Endometrial microvascular endothelial cells (primary cell): ENCODE data around the gene HBEGF. TPM values are rescaled to one million over a fixed set of nuclear protein-coding genes. Genes with fewer than 3 reads are reported as not detected.

Experiments
- in situ Hi-C: cut with HindIII; loops from 2 replicates; pipeline ENCODE4 v1.10.0; 2017; ENCODE audit warnings: low sequenced_read_pairs, low pct_unique_long_range_greater_than_20kb; ENCODE audit errors: inconsistent ontology term
- total RNA-seq: library from RNA; depleted of rRNA; stranded (reverse); fragments of >200 nt; gene quantifications from one replicate; pipeline ENCODE4 v1.2.3, GENCODE V29; 2015; ENCODE audit errors: inconsistent ontology term

The HBEGF gene
- total RNA-seq, 1 donor from 2014 or later: 60.5 TPM

GRCh38 chr5:140319833-140320232 is 26.6 kb downstream of the HBEGF start:
- in situ Hi-C loops: no loop called here

- in situ Hi-C loops: no loop called here
Observed at GRCh38 chr5:140318792-140319191, 27.6 kb downstream of the HBEGF start.

GRCh38 chr5:140317859-140318258 is 28.5 kb downstream of the HBEGF start:
- in situ Hi-C loops: no loop called here

GRCh38 chr5:140312791-140313189 is 33.6 kb downstream of the HBEGF start:
- in situ Hi-C loops: no loop called here

- in situ Hi-C loops: no loop called here
Observed at GRCh38 chr5:140312067-140312790, 34.2 kb downstream of the HBEGF start.

- in situ Hi-C loops: no loop called here
Observed at GRCh38 chr5:140311011-140311467, 35.4 kb downstream of the HBEGF start.

GRCh38 chr5:140310434-140310833 is 36.0 kb downstream of the HBEGF start:
- in situ Hi-C loops: no loop called here

GRCh38 chr5:140309706-140310249 is 36.6 kb downstream of the HBEGF start:
- in situ Hi-C loops: no loop called here

- in situ Hi-C loops: no loop called here
Observed at GRCh38 chr5:140305471-140305870, 40.9 kb downstream of the HBEGF start.

GRCh38 chr5:140303966-140304365 is 42.4 kb downstream of the HBEGF start:
- in situ Hi-C loops: no loop called here

GRCh38 chr5:140302786-140303639 is 43.4 kb downstream of the HBEGF start, which contains the start of gene PFDN1:
Gene PFDN1, minus strand, starts transcription at chr5:140303101. Its CDS starts 28 bp downstream, at chr5:140303073.
- in situ Hi-C loops: no loop called here

GRCh38 chr5:140301136-140301535 is 45.3 kb downstream of the HBEGF start:
- in situ Hi-C loops: no loop called here

GRCh38 chr5:140299056-140299455 is 47.3 kb downstream of the HBEGF start:
- in situ Hi-C loops: no loop called here

- in situ Hi-C loops: no loop called here
Observed at GRCh38 chr5:140298183-140298601, 48.2 kb downstream of the HBEGF start.

GRCh38 chr5:140297283-140297682 is 49.1 kb downstream of the HBEGF start:
- in situ Hi-C loops: no loop called here

- in situ Hi-C loops: no loop called here
Observed at GRCh38 chr5:140296289-140296688, 50.1 kb downstream of the HBEGF start.

- in situ Hi-C loops: no loop called here
Observed at GRCh38 chr5:140295414-140295813, 51.0 kb downstream of the HBEGF start.

- in situ Hi-C loops: no loop called here
Observed at GRCh38 chr5:140294753-140295152, 51.6 kb downstream of the HBEGF start.

- in situ Hi-C loops: no loop called here
Observed at GRCh38 chr5:140293849-140294100, 52.6 kb downstream of the HBEGF start.
